Activated CD4-positive, CD25-positive, alpha-beta regulatory T cell (primary cell): ENCODE measurements around the gene SIGMAR1.

Experiments
- DNase-seq, 4 experiments: peaks; one replicate each; lab custom pipeline; 2025; lab: John Stamatoyannopoulos, UW

SIGMAR1 gene

DNA sequence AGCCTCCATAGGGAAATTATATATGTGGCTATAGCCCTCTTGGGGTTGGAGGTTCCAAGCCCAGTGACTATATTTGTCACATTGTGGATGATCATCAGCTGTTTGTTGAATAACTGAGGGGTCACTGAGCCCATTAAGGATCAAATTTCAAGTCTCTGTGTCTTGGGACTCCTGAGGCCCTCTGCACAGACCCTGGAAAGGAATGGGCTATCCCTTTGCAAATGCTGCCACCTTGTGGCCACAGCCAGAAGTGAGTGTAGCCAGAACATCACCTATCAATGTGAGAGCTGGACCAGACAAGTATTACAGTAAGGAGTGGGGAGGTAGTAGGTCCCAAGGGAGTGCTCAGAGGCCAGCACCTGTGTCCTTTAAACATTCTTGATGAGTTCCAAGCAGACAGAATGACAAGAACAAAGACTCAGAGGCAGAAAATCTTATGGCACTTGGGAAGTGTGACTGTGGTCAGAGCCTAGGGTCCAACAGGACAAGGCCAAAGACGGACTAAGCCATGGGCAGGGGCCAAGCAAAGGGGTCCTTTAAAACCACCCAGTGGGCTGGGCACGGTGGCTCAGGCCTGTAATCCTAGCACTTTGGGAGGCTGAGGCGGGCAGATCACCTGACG is 33.9 kb downstream of the SIGMAR1 start:
- DNase-seq = peak; percentile 42 to 84 (median 62)

DNA sequence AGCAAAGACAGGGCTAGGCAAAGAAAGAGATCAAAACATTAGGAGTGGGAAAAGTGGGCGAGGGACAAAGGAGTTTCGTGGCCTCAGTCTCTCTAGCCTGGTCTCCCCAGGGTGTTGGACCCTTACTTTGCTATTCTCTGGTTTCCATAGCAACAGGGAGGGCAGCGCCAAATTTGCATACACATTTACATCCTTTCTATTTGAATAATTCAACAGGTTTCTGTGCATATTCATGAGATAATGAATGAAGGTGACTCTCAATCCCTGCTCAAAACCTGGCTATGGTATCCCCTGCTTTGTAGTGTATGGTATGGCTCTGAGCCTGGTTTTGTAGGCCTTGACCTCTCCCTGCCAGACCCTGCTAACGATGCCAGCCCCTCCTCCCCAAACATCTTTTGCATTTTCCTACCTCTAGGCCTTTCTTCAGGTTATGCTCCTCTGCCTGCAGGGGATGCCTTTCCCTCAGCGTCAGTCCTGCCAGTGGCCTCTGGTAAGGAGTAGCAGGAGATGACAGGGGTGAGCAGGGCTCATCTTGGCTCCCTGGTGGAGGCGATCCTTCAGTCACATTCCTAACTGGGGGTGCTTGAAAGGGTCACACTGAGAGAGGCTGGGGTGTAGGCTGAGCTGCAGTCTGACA is 35.5 kb downstream of the SIGMAR1 start:
- DNase-seq = no peak

DNA sequence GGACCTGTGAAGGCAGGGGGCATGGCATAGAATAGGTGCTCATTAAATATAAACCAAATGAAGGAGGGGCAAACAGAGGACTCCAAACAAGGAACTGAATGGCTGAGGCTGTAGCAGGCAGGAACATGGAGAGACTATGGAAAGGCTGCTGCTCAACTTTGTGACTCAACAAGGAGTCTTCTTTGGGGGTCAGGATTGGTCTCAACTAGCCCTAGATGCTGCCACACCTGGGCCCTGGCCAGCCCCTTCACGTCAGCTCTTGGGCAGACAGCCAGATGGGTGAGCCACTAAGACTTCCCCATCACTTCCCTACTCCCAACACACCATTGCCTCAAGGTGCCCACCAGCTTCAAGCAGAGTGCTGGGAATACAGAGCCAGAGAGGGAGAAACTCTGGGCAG is 36.7 kb downstream of the SIGMAR1 start:
- no peak for DNase-seq

GRCh38 chr9:34599546-34599945 is 38.0 kb downstream of the SIGMAR1 start:
- DNase-seq = no peak

GRCh38 chr9:34594177-34594576 is 43.4 kb downstream of the SIGMAR1 start:
- no peak for DNase-seq

- no peak for DNase-seq
Measured at GRCh38 chr9:34592895-34593601, 44.5 kb downstream of the SIGMAR1 start.

GRCh38 chr9:34591917-34592866 is 45.4 kb downstream of the SIGMAR1 start:
- no peak for DNase-seq

DNA sequence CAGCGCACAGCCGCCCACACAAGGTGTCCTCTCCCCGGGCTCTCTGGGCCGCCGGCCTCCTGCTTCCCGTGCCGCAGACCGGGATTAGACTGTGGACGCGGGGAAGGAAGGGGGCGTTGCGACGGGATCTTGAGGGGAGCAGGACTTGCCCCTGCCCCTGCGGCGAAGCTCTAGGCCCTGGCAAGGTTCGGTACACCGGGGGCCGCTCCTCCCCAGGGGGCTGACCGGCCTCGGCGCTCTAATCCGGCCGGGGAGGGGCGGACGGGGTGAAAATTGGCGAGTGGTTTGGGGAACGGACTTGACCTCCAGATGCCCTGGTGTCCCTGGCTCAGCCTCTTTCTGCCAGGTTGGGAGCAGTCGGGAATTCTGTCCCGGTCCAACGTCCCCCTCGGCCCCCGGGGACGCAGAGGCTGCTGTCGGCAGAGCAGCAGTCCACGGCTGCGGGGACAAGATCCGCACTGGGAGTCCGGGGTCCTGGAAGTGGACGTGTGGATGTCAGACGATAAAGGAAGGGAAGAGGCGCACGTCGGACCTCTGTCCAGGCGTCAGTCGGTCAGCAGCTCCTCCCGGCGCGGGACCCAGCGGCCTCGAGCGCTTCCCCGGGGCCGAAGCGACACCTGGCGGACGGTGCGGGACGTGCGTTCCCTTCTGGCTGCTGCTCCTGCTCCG is 46.2 kb downstream of the SIGMAR1 start:
- DNase-seq = peak; percentile 55 to 69 (median 62)

DNA sequence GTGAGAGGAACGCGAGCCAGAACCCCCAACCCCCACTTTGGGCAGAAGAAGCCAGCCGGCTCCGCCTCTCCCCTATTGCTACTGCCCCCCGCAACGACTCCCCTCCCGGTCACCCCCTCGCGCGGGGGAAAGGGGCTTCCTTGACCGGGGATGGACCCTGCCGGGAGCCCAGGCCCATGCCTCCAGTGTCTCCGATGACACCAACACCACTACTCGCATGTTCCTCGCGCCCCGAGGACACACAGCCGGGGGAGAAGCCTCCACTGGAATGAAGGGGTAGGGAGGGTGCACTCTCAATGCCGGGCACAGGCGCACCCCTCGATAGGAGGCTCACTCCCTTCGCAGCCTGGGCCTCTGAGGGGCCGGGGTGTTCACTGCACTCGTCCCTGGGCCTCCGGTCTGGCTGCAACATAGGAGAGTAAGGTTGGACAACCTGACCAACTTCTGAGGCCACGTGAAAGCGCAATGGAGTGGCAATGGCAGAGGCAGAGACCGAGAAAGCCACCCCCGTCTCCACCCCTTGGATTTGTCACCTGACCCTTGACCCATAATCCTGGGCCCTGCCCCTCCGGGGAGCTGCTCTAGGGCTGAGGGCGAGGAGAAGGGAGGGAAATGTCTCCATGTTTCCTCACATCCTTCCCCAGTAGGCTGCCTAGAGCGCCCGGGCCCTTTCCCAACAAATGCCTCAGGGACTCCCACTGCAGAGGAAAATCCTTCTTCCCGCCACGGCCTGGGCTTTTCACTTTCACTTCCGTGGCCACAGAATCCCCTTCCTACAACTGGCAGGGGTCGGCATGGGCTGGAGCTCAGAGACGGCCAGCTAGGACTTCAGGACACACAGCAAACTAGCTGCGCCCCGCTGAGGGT is 47.0 kb downstream of the SIGMAR1 start:
- no peak for DNase-seq

DNA sequence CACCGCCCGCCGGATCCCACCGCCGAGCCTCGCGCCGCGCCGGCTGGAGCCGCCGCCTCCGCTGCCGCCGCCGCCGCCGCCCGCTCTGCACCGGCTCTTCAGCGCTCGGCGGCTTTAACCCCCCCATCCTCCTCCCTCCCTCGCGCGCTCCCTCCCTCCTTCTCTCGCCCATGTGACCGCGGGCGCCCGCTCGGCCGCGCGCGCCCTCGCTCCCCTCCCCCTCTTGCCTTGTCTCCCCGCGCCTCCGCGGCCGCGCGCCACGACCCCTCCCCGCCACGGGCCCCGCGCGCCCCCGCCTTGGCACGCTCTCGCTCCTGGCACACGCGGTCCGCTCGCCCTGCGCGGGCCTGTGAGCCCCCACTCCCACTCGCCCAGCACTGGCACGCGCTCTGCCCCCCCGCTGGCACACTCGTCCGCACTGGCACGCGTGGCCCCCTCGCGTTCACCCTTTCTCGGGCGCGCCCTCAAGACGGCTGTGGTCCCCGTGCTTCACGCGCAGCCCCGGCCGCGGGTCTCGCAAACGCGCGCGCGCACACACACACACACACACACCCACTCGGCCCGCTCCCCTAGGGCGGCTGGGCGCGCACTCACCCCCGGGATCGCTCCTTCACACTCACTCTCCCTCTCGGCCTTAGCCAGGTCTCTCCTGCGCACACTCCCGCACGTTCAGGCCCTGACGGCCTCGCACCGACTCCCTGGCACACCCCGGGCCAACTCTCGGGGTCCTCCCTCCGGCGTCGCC is 47.8 kb downstream of the SIGMAR1 start, which contains the start of gene CNTFR:
Gene CNTFR, minus strand, starts transcription at position 89 of the 745 bp plus-strand sequence. CDS start 20,743 bp downstream, outside the sequence.
- no peak for DNase-seq

DNA sequence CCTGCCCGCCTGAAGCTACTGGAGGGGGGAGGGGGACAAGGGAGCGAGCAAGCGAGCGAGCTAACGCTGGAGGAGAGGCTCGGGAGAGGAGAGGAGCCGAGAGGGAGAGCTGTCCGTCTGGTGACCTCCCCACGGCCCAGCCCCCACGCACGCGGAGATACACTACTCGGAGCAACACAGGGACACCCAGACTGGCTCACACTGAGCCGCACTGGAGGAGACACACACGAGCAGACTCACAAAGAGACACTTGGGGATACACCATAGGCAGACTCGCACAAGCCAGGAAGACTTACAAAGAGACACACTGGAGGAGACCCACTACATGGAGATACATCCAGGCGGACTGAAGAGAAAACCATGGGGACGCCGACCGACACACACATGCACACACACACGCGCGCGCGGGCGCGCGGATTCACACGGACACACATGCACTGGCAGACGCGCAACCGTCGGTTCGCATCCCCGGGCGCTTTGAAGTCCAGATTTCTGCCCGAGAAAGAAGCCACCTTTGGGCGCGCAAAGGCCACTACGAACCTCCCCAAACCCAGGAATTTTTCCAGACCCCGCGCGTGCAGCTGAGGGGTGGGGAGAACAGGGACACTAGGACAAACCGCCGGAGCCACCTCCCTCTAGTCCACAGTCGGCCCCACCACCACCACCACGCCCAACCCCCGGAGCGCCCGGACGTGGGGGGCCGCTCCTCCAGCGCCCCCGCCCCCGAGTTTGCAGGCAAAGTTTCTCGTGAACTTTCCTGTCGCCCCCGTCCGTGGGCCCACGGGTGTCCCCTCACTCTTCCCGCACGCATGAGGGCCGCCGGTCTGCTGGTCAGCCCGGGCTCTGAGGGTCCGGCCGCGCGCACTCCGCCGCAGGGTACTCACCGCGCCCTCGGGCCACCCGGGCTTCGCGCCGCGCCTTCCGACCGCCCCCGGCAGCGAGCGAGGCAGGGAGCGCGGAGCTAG is 48.6 kb downstream of the SIGMAR1 start:
- DNase-seq = no peak

DNA sequence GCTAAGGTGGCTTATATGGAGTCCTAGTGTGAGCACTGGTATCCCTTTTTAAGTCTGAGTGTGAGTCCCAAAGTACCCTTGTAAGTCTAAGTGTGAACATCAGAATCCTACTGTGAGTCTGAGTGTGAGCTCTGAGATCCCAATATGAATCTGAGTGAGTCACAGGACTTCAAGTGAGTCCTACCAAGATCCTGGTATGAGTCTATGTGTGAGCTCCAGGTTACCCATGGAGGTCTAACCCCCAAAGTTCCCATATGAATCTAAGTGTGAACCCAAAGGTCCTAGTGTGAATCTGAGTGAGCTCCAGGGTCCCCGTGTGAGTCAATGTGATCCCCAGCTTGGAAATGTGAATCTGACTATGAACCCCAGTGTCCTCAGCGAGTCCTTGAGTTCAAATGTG is 50.3 kb downstream of the SIGMAR1 start:
- no peak for DNase-seq

GRCh38 chr9:34585946-34586669 is 51.5 kb downstream of the SIGMAR1 start:
- DNase-seq = no peak

DNA sequence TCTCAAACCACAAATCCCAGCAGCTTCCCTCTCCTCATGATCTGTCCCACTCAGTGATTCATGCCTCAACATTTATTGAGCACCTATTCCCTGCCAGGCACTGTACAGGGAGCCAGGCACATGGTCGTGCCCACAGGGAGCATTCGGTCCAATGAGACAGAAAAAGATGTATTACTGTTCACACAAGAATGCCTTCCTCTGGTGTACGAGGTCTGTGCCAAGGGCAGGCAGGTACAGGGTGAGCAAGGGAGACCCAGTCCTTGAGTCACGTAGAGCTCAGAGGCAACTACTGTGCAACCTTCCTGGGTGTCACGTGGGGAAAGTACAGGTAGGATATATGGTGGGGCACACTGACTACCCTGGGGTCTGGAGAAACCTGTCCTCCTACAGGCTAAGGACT is 52.6 kb downstream of the SIGMAR1 start:
- no peak for DNase-seq
